Measurements from ENCODE around the gene PSMG4. TPM values are rescaled to one million over a fixed set of nuclear protein-coding genes. Genes with fewer than 3 reads are reported as not detected.

PSMG4 gene
- total and polyA plus RNA-seq, 2 donors (not counting 3 experiments of a cell fraction or from before 2014, with no cell fraction given), result 31.4 to 46.0 TPM

- Histone ChIP-seq H3K9me3 (replicated peaks; ENCODE audit: control insufficient read depth, insufficient read depth, low read length) (no peaks in the 10 kb centered on the region), H4K20me1 (replicated peaks; ENCODE audit: control insufficient read depth, extremely low read depth, insufficient read depth, low read length) (no peaks in the 10 kb centered on the region), H3K79me2 (ENCODE audit: control insufficient read depth, insufficient read depth, low read length) (no peaks in the 10 kb centered on the region), H3K9ac (replicated peaks; ENCODE audit: extremely low read depth, insufficient read depth, low read length) (no peak overlapping the region), H3K9me1 (replicated peaks; ENCODE audit: control insufficient read depth, extremely low read depth, insufficient read depth, low read length) (no peaks in the 10 kb centered on the region), H3K27me3 (ENCODE audit: control insufficient read depth in 2 of 2, insufficient read depth in 2 of 2, low read length in 2 of 2) (peaks cover 24 to 35% of the 10 kb centered on the region in 2 experiments), H3K4me3 (replicated peaks in 1 of 3; ENCODE audit: insufficient read depth in 1 of 3, low read depth in 1 of 3, low read length in 3 of 3) (no peak overlapping the region), H2AFZ (ENCODE audit: low read depth, low read length) (no peak overlapping the region), H3K36me3 (ENCODE audit: control insufficient read depth in 2 of 2, extremely low read depth in 1 of 2, insufficient read depth in 2 of 2, low read length in 2 of 2) (no peaks in the 10 kb centered on the region), H3K27ac (ENCODE audit: insufficient read depth, low read depth, low read length) (no peak overlapping the region), H3K4me2 (ENCODE audit: insufficient read depth, low read length) (no peak overlapping the region), H3K4me1 (ENCODE audit: control insufficient read depth, extremely low read depth, insufficient read depth, low read length) (no peaks in the 10 kb centered on the region)
- no peak for TF ChIP-seq POLR2AphosphoS5 (IDR thresholded peaks at IDR 0.05; ENCODE audit: insufficient read depth, low read depth, low read length)
- no peak for TF ChIP-seq GATA2 (IDR thresholded peaks at IDR 0.05; ENCODE audit: insufficient read depth, insufficient read length, low read depth, low read length)
- TF ChIP-seq CTCF (IDR thresholded peaks at IDR 0.05; ENCODE audit: extremely low read depth in 1 of 2, insufficient read depth in 1 of 2, low read depth in 1 of 2, low read length in 2 of 2), result no peak
- TF ChIP-seq POLR2A (IDR thresholded peaks at IDR 0.05; ENCODE audit: low read depth, low read length), result no peak
- TF ChIP-seq MYC (IDR thresholded peaks at IDR 0.05; ENCODE audit: low read depth, low read length), result no peak
- no peak for TF ChIP-seq JUN (IDR thresholded peaks at IDR 0.05; ENCODE audit: borderline replicate concordance, insufficient read depth, insufficient read length, low read depth)
- no peak for TF ChIP-seq FOS (IDR thresholded peaks at IDR 0.05; ENCODE audit: borderline replicate concordance, insufficient read depth, low read length)
- TF ChIP-seq EZH2 (IDR thresholded peaks at IDR 0.05; ENCODE audit: borderline replicate concordance, low read depth, low read length, severe bottlenecking), result no peak
- TF ChIP-seq, protein P1, sequence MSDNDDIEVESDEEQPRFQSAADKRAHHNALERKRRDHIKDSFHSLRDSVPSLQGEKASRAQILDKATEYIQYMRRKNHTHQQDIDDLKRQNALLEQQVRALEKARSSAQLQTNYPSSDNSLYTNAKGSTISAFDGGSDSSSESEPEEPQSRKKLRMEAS (IDR thresholded peaks at IDR 0.05; ENCODE audit: insufficient read depth, insufficient read length), result no peak
- CTCF ChIA-PET, result interaction anchor here (1.3 to 1.7 kb wide), 2 partner anchors 15 to 33 kb away, joined by 3 to 8 read pairs; no protein-coding TSS in a partner anchor
- no TSS peak for BruUV-seq (replicated peaks)
- FAIRE-seq (no peak), DNase-seq (ENCODE audit: low read depth, low spot score) (no peak)
- dilution Hi-C loops (cut with MboI; ENCODE audit: extremely low pct_ligation_motif_present, low sequenced_read_pairs) (no loop called here), intact Hi-C loops (cut with micrococcal nuclease) (no loop called here)
- POLR2A ChIA-PET, result no interaction called here
Measured at GRCh38 chr6:3218266-3218665, 40.5 kb upstream of the PSMG4 start.
